Measurements from ENCODE around the gene PAEP. TPM values are rescaled to one million over a fixed set of nuclear protein-coding genes. Genes with fewer than 3 reads are reported as not detected.

PAEP gene
- total RNA-seq, 1 donor from 2014 or later = not detected

DNA sequence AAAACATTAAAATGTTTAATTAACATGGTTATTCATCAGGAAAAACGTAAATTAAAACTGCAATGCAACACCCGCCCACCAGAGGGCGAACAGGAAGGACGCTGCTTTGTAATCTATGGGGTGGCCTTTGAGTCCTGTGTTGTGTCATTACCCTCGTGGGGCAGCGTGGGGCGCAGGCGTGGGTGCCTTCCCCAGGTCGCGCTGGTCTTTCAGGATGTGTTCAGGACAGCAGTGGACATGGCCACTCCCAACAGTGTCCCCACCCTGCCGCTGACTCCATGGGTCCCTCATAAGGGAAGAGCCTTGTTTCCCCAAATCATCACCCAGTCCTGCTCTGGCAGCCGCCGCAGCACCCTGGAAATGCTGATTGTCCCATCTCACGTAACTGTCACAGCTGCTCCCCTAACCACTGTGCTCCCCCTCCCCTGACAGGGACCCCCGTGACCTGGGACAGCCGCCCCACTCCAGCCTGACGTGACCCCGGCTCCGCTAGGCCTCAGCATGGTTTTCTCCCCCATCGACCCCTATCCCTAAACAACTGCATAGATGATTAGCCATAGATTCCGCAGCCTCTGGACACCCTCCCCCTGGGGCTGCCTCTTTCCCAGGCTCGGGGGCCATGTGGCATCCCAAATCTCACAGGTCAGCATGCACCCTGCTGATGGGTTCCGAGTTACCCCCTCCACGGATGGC, 41.4 kb downstream of the PAEP start:
- peak; percentile 41 for ATAC-seq

DNA sequence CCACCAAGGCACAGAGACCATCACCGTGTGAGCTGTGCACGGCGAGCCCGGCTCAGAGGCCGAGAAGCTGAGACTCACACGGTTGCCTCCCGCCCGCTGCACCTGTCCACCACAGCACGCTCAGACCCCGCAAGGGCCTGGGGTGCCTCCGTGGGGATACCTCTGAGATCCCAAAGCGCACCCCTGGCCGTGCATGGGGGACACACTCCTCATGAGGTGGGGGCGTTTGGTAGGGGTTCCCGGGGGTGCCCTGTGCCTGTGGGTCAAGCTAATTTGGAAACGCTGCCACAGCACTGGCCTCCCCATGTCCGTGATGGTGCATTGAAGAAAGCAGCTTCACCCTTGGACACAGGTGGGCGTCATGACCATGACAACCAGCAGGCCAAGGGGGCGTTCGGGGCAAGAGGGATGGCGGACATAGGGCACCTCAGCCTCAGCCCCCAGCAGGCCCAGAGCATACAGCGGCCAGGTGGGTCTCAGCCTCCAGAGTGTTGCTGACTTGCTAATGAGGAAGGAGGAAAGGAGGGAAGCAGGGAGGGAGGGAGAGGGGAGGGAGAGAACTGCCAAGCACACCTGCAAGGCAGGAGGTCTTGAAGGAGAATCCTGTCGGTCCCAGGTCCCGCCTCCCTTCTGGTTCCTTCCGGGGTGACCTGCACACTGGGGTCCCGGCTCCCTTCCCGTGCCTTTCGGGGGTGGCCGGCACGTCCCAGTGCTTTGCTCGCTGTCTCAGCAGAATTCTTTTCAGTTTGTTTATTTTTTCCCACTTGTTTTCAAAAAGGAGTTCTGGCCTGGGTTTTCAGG, 43.1 kb downstream of the PAEP start:
- ATAC-seq = no peak

DNA sequence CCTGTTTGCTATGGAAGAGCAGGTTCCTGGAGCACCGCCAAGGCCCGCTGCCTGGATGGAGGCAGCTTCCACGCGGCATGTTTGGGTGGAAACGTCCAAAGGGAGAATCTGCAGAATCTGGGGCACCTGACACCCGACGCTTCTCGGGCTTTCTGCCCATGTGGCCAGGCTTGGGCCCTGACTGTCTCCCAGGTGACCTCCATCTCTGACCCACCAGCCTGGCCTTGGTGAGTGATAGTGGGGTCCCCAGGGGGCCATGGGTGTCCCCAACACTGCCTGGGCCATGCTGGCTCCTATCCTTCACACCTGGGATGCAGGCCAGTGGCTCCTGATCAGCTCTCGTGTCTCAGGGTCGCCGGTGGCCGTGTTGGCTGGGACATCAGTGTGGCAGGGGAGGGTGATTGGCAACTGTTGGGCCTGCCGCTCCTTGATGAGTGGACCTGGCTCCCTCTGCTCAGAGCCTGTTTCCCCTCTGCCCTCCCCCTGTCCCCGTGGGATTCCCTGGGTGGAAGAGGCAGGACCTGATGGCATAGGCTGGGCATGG, 43.8 kb downstream of the PAEP start:
- ATAC-seq = no peak

- no peak for ATAC-seq
Observed at GRCh38 chr9:135606885-135607259, 45.3 kb downstream of the PAEP start.

DNA sequence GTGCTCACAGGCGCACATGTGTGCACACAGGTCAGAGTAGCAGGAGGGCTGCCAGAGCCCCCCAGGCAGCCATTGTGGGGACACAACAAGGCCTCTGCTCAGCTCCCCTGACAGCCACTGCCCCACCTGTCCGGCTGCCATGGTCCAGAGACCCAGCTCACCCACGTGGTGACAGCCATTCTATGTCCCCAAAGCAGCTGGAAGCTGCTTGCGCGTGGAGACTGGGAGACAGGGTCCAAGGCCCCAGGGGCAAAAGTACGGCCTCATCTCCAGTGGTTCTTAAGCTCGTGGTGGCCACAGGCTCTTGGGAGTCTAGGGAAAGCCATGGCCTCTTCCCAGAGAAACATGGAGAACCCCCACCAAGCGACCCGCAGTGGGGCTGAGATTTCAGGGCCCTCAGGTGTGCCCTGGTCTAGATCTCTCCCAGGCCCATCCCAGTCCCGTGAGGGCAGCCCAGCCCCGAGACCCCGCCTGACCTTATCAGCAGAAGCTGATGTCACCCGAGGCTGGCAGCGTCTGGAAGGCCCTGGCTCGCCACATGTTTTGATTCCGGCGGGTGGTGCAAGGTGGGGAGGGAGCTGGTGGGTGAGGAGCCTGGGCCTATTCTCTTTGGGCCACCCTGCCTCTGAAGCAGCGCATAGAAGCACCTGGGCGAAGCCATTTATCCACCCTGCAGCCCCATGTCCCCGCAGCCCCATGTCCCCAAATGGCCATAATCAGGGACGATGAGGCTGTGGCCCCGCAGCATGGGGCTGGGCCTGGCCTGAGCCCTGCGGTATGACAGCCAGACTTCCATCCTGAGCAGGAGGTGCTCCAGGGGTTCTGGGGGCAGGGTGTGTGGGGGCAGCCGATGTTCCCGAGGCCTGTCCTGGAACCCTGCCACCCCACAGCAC, 46.1 kb downstream of the PAEP start:
- no peak for ATAC-seq

- no peak for ATAC-seq
Observed at GRCh38 chr9:135608294-135608998, 46.9 kb downstream of the PAEP start.

DNA sequence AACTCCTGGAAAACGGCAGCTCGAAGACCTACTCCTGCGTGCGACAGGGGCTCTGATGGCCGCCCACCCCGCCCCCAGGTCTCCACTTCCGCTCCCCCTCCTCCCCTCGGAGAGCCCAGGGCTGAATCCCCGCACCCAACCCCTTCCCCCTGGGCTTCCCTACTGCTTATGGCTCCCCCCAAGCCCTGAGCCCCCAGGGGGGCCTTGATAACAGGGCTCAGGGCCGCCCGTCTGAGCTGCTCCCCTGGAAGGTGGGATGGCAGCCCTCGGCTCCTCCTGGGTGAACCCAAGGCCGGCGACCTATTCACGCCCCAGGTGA, 47.4 kb downstream of the PAEP start:
- ATAC-seq = no peak

DNA sequence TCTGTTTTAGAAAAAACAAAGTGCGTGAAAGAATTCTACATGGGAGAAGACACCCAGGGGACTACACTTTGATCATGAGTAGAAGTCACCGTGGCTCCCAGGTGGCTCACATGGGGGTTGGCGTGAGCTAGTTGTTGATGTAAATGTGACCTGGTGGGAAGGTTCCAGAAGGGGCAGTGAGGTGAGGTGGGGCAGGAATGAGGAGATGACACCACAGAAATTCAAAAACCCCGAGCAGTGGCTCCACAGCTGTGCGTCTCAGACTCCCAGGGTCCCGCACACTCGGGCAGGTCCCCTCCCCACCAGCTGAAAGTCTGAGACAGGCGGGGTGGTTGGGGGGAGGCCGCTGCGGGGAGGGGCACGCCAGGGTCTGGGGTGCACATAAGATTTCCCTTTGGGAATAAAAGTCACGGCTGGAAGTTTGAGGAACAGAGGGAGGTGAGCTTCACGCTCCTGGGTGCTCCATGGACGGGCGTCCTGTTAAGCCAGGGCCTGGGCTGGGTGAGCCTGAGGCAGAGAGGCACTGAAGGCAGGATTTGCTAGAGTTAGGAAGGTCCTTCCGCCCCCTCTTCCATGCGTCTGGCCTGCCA, 47.9 kb downstream of the PAEP start:
- ATAC-seq = no peak

DNA sequence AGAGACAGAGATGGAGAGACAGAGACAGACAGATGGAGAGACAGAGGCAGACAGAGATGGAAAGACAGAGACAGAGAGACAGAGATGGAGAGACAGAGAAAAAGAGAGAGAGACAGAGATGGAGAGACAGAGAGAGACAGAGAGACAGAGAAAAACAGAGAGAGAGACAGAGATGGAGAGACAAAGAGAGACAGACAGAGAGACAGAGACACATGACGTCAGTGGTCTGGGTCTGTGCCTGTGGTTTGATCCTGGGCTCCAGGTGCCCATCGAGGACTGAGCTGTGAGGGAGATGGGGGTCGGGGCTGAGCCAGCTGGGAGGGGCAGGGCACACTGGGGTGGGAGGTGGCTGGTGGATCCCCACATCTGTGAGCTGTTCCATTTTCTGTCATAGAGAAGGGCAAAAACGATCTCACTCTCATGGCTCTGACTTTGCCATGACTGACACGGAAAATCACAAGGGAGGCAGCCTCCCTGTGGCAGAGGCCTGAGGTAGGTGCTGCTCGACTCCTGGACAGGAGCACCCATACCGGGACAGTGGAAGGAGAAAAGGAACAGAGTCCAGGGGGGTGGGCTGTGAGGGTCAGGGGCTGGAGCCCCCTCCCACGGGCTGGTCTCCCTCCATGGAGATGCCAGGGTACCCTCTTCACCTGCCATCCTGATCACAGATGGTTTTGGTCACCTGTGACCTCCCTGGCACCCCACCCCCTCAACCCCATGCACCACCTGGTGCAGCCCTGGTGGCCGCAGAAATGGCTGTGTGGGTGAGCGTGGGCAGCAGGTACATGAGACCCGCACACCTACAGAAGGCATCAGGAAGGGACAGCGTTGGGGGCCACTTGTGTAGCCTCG, 49.0 kb downstream of the PAEP start:
- no peak for ATAC-seq

- no peak for ATAC-seq
Observed at GRCh38 chr9:135611142-135611874, 49.8 kb downstream of the PAEP start.

DNA sequence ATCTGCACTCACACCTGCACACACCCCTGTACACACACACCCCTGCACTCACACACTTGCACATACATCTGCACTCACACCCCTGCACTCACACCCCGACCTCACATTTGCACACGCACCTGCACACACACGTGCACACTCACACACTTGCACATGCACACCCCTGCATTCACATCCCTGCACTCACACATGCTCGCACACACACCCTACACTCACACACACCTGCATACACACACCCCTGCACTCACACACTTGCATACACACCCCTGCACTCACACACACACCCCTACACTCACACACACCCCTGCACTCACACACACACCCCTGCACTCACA, 50.3 kb downstream of the PAEP start:
- ATAC-seq = no peak

GRCh38 chr9:135612437-135612836, 50.9 kb downstream of the PAEP start:
- peak; percentile 16 for ATAC-seq

DNA sequence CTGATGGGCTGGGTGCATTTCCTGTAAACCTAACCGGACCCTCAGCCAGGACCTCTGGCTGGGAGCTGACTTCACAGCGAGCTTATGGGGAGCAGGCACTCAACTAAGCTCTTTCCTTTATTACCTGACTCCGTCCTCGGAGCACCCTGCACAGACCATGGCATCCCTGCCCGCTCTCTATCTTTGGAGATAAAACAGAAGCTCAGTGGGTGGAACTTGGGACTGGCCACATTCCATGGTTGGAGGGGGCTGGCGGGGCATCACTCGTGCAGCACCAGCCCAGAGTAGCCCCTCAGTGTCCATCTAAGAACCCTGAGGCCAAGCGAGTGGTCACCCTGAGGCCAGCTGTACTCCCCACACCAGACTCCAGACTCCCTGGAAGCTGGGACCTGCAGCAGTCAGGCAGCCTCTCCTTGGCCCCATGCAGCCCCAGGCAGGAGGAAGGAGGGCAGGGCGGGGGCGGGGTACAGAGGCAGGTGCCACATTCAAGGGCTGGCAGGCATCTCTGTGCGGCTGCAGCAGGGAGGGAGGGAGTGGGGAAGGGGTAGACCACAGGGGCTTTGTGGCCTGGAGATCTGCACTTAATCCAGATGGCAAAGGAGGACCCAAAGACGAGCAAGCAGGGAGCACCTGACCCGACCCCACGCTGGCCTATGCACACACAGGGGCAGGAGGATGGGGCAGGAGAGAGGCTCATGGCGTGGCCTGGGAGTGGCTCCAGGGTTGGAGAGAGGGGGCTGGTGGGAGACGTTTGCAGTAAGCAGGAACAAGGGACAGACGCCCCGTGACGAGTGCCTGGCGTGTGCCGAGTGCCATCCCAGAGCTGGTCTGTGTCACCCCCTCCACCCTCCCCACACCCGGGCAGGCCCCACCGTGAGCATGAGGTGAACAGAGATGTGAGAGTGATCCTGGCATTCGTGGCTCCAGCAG, 51.7 kb downstream of the PAEP start:
- ATAC-seq = no peak

GRCh38 chr9:135613946-135614805, 52.6 kb downstream of the PAEP start:
- ATAC-seq = no peak

GRCh38 chr9:135614821-135615665, 53.5 kb downstream of the PAEP start:
- no peak for ATAC-seq

GRCh38 chr9:135615666-135616618, 54.4 kb downstream of the PAEP start:
- ATAC-seq = no peak

Data from esophagus mucosa (tissue), 1 donor.